GM21423 (cell line): Measurements from ENCODE around the gene RALY.

ENCODE experiments used
- ATAC-seq: cut with Tn5 transposase; IDR thresholded peaks from one replicate; pipeline ENCODE4 v1.9.1; 2021; ENCODE audit warnings: mild to moderate bottlenecking, moderate library complexity; ENCODE audit not compliant: unreplicated experiment

The RALY gene

GRCh38 chr20:33993576-33994221, at the start of gene RALY:
RALY (plus strand) TSS chr20:33993911; CDS start chr20:34072075, 78,164 bp downstream.
- ATAC-seq, result peak; percentile 50

GRCh38 chr20:33944914-33945313, 48.8 kb upstream of the RALY start:
- no peak for ATAC-seq

DNA sequence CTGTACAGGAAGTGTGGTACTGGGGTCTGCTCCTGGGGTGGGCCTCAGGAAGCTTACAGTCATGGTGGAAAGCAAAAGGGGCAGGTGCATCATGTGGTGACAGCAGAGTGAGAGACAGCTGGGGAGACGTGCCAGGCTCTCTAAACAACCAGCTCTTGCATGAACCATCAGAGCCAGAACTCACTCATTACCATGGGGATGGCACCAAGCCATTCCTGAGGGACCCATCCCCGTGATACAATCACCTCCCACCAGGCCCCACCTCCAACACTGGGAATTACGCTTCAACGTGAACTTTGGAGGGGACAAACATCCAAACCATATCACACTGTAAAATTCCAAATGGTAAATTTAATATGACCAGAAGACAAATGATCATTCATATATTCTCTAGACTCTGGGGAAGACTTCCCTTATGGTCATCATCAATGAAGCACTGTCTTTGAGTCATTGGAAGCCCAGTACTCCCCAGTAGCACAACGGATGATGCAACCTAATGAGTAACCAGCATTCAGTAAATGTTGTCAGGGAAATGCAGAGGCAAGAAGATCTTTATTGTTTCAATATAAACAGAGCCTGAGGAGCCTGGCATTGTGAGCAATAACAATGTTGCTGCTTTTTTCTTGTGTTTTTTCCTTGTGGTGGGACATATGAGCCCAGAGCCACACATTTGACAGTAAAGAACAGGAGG, 48.2 kb upstream of the RALY start:
- ATAC-seq, result no peak

GRCh38 chr20:33947709-33948295, 45.9 kb upstream of the RALY start:
- ATAC-seq, result no peak

GRCh38 chr20:33948480-33948879, 45.2 kb upstream of the RALY start:
- no peak for ATAC-seq

GRCh38 chr20:33951171-33951570, 42.5 kb upstream of the RALY start:
- ATAC-seq, result no peak

DNA sequence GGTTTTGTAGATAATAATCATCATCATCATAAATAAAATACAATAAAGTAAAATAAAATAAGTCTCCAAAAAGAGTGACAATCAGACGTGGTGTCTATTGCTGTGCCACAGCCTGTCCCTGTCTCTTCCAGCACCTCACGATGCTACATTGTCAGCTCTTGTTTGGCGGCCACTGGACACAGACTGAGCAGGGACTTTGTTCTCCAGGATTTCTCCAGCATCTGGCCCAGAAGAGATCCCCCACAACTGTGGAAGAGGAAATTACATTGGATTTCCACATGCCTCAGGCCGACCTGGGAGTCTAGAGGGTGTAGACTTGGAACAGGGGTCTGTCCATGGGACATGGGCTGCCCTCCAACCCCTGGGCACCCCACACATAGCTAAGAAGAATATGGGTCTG, 39.2 kb upstream of the RALY start:
- ATAC-seq, result no peak

DNA sequence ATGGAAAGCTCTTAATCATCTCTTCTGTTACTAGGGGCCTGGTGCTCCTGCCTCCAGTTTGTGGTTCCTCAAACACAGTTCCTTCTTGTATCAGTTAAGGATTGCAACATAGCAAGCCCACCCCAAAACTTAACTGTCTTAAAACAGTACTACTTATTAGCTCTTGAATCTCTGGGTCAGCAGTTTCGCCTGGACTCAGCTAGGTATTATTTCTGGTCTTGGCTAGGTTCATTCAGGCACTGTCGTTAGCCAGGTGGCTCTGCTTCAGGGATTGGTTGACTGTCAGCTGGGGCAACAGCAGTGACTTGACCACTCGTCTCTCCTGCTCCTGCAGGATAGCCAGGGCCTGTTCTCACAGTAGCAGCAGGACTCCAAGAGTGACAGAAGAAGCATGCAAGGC, 30.0 kb upstream of the RALY start:
- no peak for ATAC-seq

DNA sequence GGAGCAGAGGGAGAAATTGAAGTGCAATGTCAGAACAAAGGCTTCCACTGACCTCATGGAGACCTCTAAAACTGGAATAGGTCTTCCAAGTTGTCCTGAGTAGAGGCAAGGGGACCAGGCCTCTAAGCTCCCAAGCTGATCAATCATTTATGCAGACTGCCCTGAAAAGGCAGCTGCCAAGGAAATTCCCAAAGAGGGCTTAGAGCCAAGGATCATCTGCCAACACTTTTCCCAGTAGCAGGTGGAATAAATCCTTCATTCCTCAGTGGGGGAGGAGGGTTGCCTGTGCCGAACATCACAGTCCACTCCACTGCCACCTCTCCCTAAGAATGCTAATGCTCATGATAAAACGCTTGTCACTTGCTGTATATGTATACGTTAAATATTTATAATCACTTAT, 29.3 kb upstream of the RALY start:
- no peak for ATAC-seq

DNA sequence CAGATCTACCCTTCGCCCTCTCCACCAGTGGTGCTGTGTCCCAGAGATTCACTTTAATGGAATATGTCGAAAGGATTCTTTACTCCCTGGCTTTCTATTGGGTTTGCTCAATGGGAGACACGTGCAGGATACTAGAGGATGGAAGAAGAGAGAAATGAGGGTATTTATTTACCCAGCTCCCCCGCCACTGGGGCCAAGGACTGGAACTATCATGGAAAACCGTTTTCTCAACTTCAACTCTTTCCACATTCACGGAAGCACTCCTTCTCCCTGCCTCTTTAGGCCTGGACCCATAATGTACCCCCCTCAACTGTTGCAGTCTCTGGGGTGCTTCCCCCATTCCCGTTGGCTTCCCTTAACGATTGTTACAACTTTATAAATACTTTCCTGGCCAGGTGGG, 26.6 kb upstream of the RALY start:
- ATAC-seq, result no peak

DNA sequence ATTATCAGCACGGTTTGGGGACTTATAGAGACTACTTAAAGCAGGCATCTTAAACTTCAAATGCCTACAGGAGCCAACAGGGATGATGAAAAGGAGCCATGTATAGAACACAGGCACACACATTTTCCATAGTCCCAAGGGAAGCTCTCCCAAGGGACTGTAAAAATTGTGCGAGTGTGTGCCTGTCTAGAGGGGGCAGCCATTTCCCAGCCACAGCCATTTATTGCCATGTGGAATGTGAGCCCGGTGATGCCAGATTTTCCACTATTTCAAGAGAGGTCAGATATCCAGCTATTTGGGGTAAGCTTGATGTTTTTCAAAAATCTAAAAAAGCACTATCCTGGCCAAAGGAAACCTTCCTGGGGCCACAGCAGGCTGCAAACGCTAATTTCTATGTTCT, 24.1 kb upstream of the RALY start:
- ATAC-seq, result no peak

DNA sequence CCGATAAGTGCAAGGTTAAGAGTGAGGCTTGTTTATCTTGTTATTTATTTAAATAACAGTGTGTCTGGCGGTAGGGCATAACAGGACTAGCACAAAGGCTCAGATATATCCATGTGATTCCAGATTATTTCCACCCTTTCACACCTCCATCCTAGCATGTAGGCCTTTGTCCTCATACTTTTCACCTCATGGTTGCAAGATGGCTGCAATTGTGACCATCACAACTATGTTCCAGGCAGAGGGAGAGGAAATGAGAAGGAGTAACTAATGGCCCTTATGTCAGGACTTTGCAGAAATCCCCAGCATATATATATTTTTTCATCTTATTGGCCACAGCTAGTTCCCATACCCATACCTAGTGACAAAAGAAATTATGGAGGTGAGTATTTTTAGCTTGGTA, 23.5 kb upstream of the RALY start:
- ATAC-seq, result no peak

GRCh38 chr20:33971147-33971975, 22.4 kb upstream of the RALY start:
- no peak for ATAC-seq

DNA sequence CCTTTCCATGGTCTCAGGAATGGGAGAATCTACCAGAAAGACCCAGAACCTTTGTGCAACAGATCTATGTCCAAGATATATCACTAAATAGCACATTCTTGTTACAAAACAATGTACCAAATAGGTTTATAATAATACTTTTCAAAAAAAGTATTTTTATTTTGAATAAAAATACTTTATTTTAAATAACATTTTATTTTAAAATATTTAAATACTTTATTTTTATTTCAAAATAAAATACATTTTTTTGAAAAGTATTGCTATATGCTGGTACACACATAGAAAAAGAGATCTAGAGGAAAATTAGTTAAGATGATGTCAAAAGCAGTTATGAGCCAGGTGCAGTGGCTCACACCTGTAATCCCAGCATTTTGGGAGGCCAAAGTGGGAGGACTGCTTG, 16.8 kb upstream of the RALY start:
- no peak for ATAC-seq

DNA sequence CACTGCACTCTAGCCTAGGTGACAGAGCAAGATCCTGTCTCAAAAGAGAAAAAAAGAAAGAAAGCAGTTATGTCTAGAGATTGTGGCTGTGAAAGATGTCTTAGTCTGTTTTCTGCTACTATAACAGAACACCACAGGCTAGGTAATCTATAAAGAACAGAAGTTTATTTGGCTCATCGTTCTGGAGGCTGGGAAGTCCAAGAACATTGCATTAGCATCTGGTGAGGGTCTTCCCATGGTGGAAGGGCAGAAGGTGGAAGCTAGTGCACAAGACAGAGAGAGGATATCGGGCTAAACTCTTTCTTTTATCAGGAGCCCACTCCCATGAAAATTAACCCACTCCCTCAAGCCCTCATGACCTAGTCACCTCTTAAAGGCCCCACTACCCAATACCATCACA, 16.2 kb upstream of the RALY start:
- no peak for ATAC-seq

- no peak for ATAC-seq
These were observed 14.6 kb upstream of the RALY start for GRCh38 chr20:33979094-33979493.

GRCh38 chr20:33981347-33981746, 12.4 kb upstream of the RALY start:
- ATAC-seq, result no peak

DNA sequence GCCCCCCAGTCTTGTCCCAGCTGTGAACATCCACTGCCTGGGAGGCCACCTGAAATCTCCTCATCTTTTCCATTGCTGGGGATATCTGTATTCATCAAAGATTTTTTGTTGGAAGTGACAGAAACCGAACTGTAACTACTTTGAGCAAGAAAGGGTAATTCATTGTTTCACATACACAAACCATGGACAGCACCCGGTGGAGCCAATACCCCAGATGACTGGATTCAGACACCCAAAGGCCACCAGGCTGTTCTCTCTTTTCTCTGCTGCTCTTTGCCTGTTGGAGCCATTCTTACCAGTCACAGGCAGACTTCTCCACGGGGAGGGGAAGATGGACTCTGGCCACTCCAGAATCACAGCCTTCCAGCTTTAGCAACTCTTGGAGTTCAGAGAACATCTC, 11.7 kb upstream of the RALY start:
- no peak for ATAC-seq

DNA sequence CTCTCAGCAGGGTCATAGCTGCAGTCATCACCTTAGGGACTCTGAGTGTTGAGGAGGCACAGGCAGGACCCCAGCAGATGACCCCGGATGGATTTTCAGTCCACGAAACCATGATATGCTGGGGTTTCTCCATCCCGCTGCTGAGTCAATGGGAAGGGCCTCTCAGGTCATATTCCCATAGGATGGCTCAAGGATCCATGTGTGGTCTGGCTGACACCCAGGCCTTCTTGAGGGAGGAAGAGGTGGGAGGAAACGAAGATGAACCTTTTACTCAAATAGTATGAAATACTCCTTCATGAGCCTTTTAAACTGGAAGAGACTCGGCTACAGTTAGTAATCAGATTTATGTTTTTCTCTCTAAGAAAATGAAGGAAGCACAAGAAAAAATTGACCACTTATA, 10.3 kb upstream of the RALY start:
- no peak for ATAC-seq

GRCh38 chr20:33984182-33984719, 9.5 kb upstream of the RALY start:
- ATAC-seq, result no peak

- no peak for ATAC-seq
These were observed 8.4 kb upstream of the RALY start for GRCh38 chr20:33985280-33985679.
